Activated naive CD8-positive, alpha-beta T cell treated with anti-CD3 and anti-CD28 coated beads for 36 hours (primary cell): Measurements from ENCODE around the gene PEX10. TPM values are rescaled to one million over a fixed set of nuclear protein-coding genes. Genes with fewer than 3 reads are reported as not detected.
A peak's percentile ranks its signal among the peaks of the same experiment; 100 is the strongest.

Experiments used
- DNase-seq: peaks from one replicate; pipeline ENCODE4 v3.0.0; 2021
- H3K27ac Mint-ChIP-seq: one replicate; pipeline ENCODE4 v1.8.0; 2022; ENCODE audit warnings: mild to moderate bottlenecking, moderate library complexity, mixed read lengths
- H3K27me3 Mint-ChIP-seq: one replicate; pipeline ENCODE4 v1.8.0; 2022; ENCODE audit warnings: mild to moderate bottlenecking, mixed read lengths
- H3K36me3 Mint-ChIP-seq: one replicate; pipeline ENCODE4 v1.8.0; 2021; ENCODE audit warnings: mild to moderate bottlenecking, mixed read lengths
- H3K4me1 Mint-ChIP-seq: one replicate; pipeline ENCODE4 v1.8.0; 2021; ENCODE audit warnings: mixed read lengths
- H3K4me3 Mint-ChIP-seq: one replicate; pipeline ENCODE4 v1.8.0; 2022; ENCODE audit warnings: mild to moderate bottlenecking, moderate library complexity, mixed read lengths
- H3K9me3 Mint-ChIP-seq: one replicate; pipeline ENCODE4 v1.8.0; 2022; ENCODE audit warnings: mixed read lengths
- total RNA-seq, 2 experiments: library from RNA; stranded (reverse); gene quantifications; one replicate each; pipeline ENCODE4 v1.2.3, GENCODE V29; 2021

PEX10 gene
- total RNA-seq, 2 experiments from 2014 or later = 21.5 to 23.7 TPM

DNA sequence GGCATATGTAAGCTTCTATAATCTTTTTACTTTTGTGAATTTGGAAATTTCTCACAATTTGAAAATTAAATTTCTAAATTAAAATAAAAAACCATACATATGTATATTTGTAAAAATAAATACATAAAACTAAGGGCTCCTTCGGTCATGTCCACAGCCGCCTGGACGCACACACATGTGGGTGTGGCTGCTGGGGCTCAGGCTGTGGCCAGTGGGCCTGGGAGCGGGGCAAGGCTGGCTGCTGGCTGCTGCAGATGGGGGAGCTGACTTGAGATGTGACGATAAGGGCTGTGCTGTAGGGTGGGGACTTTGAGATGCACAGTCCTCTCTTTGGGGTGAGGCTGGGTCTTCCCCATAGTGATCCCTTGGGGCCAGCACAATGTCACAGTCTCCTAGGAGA, 15.9 kb downstream of the PEX10 start:
- Mint-ChIP-seq H3K36me3 (peaks cover 28% of the 10 kb centered on the region), H3K4me1 (peaks cover 36% of the 10 kb centered on the region)

DNA sequence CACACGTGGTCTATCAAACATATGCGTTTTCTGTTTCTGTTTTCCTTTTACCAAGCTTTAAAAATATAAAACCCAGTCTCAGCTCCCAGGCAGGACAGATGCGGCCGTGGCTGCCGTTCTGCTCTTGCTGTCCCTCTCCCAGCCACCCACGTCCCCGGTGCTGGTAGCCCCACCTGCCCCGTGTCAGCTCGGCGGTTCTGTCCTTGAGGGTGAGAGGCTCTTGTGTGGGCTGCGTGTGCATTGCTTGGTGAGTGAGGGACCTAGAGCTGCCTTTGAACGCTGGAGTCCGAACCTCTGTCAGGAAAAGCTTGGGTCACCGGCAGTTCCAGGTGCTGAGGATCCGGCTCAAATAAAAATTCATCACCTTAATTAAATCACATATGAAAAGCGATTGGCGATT, 16.3 kb downstream of the PEX10 start:
- Mint-ChIP-seq H3K27ac (no peak overlapping the region), H3K4me3 (no peak overlapping the region), H3K27me3 (no peaks in the 10 kb centered on the region), H3K4me1 (peaks cover 36% of the 10 kb centered on the region), H3K36me3 (peaks cover 28% of the 10 kb centered on the region), H3K9me3 (no peaks in the 10 kb centered on the region)
- no peak for DNase-seq

More for the DNA sequence above, 15.9 kb downstream of the PEX10 start:
- Mint-ChIP-seq H3K4me3 (no peak overlapping the region), H3K27me3 (no peaks in the 10 kb centered on the region), H3K9me3 (no peaks in the 10 kb centered on the region), H3K27ac (no peak overlapping the region)
- DNase-seq = no peak

DNA sequence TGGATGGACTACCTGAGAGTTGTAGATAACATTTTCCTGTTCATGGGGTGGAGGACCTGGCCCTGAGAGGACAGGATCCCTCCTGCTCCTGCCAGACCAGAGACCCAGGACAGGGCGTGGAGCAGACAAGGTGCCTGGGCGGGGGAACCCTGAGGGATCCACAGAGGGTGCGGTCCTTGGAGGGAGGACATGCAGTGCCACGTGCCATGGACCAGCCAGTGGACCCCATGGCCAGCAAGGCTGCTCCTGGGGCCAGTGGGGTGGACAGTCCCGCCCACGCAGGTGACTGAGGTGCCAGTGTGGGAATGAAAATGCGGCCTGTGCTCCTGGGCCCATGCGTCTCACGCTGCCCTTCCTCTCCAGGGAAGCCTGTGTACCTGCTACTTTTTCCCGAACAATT, 17.1 kb downstream of the PEX10 start:
- Mint-ChIP-seq H3K4me1 (peaks cover 38% of the 10 kb centered on the region), H3K4me3 (no peak overlapping the region), H3K9me3 (no peaks in the 10 kb centered on the region), H3K27ac (no peak overlapping the region), H3K27me3 (no peaks in the 10 kb centered on the region), H3K36me3 (peaks cover 22% of the 10 kb centered on the region)
- DNase-seq = no peak

DNA sequence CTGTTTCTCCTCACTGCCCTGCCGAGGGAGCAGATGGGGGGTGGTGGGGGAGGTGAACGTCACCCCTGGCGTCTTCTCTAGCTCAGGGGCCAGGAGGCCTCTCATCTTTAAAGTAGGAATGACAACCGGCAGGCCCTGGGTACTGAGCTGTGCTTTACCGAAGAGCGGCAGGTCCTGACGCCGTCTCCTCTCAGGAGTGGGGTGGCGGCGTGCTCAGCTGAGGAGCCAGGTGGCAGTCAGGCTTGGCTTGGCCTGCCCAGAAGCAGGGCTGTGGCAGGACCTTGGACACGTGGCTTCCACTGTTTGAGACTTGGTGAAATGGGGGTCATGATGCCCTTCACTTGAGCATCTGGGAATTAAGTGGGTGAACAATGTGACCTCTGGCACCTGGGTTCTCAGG, 17.6 kb downstream of the PEX10 start:
- no peak for DNase-seq
- peaks cover 38% of the 10 kb centered on the region for H3K4me1 Mint-ChIP-seq
- H3K4me3 Mint-ChIP-seq = no peak overlapping the region
- H3K9me3 Mint-ChIP-seq = no peaks in the 10 kb centered on the region
- peaks cover 22% of the 10 kb centered on the region for H3K36me3 Mint-ChIP-seq
- H3K27ac Mint-ChIP-seq = no peak overlapping the region
- H3K27me3 Mint-ChIP-seq = no peaks in the 10 kb centered on the region

DNA sequence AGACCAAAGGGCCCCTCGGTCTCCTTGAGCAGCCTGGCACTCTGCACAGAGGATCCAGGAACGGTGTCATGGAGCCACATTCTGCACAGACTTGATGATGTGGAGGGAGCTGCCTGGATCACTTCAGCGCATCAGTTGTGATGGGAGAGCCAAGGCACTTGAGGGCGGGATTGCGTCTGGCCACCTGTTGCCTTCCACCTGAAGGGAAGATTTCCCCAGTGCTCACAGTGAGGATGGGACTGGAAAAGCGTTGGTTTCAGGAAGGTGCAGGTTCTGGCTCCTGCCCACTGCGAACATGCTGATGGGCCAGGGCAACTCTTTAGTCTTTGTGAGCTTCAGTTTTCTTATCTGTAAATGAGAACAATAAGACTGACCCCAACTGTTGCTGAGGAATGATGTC, 18.1 kb downstream of the PEX10 start:
- DNase-seq = no peak
- Mint-ChIP-seq H3K4me3 (no peak overlapping the region), H3K27me3 (no peaks in the 10 kb centered on the region), H3K36me3 (peaks cover 22% of the 10 kb centered on the region), H3K9me3 (no peaks in the 10 kb centered on the region), H3K27ac (peak overlapping the region; percentile 60), H3K4me1 (peaks cover 38% of the 10 kb centered on the region)

DNA sequence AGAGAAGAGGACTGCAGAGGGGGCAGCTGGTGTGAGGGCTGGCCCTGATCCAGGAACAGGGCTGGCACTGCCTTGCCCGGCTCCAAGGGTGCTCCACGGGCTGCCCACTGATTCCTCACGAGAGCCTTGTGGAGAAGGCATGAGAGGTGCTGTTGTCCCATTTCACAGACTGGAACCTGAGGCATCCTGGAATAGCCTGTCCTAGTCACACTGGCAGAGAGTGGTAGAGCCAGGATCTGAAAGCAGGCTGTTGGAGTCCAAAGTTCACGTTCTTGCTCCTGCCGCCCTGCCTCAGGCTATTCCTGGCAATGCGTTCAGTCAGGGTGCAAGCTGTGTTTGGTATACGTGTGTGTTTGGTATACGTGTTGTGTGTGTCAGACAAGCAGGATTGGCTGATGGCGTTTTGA, 18.9 kb downstream of the PEX10 start:
- Mint-ChIP-seq H3K4me1 (peaks cover 38% of the 10 kb centered on the region), H3K36me3 (peaks cover 19% of the 10 kb centered on the region), H3K9me3 (no peaks in the 10 kb centered on the region), H3K27me3 (no peaks in the 10 kb centered on the region), H3K4me3 (peak overlapping the region; percentile 89), H3K27ac (peak overlapping the region; percentile 80)
- DNase-seq = no peak

DNA sequence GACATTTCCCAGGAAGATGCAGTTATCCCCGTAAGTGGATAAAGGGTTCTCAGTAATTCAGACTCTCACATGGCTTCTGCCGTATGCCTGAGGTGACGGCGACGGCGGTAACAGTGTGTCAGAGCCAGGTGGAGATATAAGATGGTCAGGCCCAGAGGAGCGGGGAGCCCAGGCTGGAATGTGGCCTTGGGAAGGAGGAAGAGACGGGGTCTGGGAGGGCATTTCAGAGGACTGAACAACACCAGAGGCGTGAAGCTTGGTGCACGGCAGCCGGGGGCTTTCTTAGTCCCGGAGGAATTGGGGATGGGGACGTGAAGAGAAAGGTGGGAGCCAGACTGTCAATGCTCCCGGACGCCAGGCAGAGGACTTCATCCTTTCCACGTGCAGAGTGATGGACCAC, 19.7 kb downstream of the PEX10 start:
- Mint-ChIP-seq H3K4me1 (peaks cover 38% of the 10 kb centered on the region), H3K9me3 (no peaks in the 10 kb centered on the region), H3K36me3 (peaks cover 19% of the 10 kb centered on the region), H3K27me3 (no peaks in the 10 kb centered on the region), H3K27ac (peak overlapping the region; percentile 80), H3K4me3 (peak overlapping the region; percentile 89)
- DNase-seq = no peak

DNA sequence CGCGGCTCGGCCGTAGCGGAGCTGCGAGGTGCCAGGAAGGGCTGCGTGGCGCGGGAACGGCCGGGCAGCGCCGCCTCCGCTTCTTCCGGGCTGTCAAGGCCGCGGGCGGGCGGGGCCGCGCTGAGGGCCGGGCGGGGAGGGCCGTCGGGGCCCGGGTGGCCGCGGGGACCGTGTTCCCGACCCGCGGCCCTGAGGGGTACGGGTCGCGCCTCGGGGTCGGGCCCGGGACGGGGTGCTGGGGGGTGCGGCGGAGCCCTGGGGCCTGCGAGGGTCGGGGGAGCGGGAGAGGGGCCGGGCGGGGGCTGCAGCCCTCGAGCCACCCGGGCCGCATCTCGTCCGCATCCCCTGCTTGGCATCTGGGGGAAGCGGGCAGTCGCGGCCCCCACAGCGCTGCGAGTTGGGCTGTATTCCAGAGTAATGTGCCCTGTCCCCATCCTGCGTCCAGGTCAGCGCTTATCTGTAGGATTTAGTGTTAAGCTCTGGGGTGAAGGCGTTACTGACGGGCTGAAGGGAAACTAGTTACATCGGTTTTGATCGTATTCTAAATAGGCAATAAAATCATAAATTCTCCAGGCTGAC, 20.3 kb downstream of the PEX10 start:
- H3K27ac Mint-ChIP-seq = peak overlapping the region; percentile 80
- no peak for DNase-seq

DNA sequence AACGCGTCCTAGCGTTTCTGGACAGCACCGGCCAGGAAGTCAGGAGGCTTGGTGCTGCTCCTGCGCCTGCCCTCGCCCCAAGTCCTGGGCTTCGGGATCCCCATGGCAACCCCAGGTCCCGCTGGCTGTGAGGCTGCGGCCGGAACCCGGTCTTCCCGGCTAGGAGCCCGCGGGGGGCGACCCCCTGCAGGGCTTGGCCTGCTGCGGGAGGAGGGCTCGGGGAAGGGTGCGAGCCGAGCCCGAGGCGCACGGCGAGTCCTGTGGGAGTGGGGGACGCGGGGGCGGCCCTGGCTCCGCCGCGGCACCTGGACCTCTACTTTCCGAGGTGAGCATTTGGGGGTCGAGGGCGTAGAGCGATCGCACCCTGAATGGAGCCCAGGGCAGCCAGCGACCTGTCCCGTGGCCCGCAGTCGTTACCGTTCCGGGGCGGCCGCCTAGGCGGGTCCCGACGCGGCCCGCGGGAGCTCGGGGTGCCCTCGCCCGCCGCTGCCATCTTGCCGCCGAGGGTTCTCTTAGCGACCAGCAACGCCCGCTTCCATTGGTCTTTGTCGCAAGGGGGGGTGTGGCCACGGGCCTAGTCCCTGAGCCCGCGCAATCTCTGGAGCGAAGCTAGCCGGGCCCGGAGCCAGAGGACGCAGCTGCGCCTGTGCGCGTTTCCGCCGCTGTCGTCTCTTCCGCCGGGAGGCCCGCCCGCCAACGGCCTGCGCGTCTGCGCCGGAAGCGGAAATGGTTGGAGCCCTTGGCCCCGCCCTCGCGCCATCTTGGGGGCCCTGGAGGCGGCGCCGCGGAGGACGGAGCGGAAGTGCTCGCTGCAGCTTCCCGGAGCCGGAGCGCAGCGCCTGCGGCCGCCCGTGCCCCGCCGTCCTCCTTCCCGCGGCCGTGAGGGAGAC, 21.1 kb downstream of the PEX10 start, which contains the start of the genes MORN1 and RER1:
Gene MORN1, minus strand, starts transcription at position 514 of the 890 bp plus-strand sequence. Its CDS starts 21 bp downstream, at position 493.
Gene RER1, plus strand, starts transcription at position 801 of the 890 bp plus-strand sequence. CDS start 3,950 bp downstream, outside the sequence.
- H3K27me3 Mint-ChIP-seq = no peaks in the 10 kb centered on the region
- no peaks in the 10 kb centered on the region for H3K9me3 Mint-ChIP-seq
- peaks cover 13% of the 10 kb centered on the region for H3K36me3 Mint-ChIP-seq
- peak within 1 kb of the TSS; percentile 80 for H3K27ac Mint-ChIP-seq
- peak; percentile 100 for DNase-seq
- peaks cover 33% of the 10 kb centered on the region for H3K4me1 Mint-ChIP-seq
- H3K4me3 Mint-ChIP-seq = peak within 1 kb of the TSS; percentile 89

More for the DNA sequence above, 20.3 kb downstream of the PEX10 start:
- no peaks in the 10 kb centered on the region for H3K9me3 Mint-ChIP-seq
- H3K4me3 Mint-ChIP-seq = peak overlapping the region; percentile 89
- H3K36me3 Mint-ChIP-seq = peaks cover 17% of the 10 kb centered on the region
- peaks cover 37% of the 10 kb centered on the region for H3K4me1 Mint-ChIP-seq
- no peaks in the 10 kb centered on the region for H3K27me3 Mint-ChIP-seq

DNA sequence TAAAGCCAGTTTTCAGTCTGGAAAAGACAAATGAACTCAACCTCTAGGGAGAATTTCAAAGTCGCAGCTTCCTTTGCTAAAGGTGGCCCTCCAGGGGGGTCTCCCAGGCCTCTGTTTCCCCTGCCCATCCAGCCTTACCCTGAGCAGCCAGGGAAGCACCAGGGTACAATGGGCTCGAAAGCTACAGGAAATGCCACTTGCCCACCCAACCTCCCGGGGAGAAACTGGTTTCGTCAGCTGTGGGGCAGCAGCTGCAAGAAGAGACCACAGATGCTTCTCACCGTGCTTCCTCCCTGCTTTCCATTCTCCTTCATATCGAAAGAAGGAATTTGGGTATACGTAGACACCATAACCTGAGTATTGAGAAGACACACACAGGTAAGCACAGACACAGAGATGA, 22.7 kb downstream of the PEX10 start:
- Mint-ChIP-seq H3K27me3 (no peaks in the 10 kb centered on the region), H3K27ac (no peak overlapping the region), H3K9me3 (no peaks in the 10 kb centered on the region), H3K4me3 (peak overlapping the region; percentile 85), H3K4me1 (peaks cover 25% of the 10 kb centered on the region), H3K36me3 (peaks cover 13% of the 10 kb centered on the region)
- DNase-seq = no peak

DNA sequence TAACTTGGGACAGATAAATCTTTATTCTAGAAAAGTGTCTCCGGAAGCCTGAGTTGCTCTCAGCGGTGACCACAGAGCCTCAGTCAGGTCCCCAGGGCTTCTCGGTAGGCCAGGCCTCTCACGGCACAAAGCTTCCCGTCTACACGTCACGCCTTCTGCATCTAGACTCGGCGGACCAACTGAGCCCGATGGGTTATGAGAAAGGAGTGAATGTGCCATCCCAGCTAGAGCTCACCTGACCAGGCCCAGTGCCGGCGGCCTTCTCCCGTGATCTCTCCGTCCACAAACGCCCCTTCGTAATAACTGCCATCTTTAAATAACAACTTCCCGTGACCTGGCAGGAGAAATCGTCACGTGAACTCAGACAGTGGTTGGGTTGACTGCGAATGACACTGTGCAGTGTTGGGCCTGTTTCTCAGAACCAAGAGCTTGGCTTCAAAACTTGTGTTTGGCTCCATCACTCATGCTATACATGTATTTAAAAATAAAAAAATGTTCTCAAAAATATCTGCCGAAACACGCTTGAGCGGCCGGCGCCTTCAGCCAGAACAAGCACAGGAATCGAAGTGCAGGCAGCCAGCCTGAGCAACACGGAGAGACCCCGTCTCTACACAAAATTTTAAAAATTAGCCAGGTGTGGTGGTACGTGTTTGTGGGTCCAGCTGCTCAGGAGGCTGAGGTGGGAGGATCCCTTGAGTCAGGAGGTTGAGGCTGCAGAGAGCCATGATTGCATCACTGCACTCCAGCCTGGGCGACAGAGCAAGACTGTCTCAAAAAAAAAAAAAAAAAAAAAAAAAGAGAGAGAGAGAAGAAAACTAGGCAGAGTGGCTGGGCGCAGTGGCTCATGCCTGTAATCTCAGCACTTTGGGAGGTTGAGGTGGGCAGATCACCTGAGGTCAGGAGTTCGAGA, 24.1 kb downstream of the PEX10 start:
- no peak overlapping the region for H3K4me3 Mint-ChIP-seq

DNA sequence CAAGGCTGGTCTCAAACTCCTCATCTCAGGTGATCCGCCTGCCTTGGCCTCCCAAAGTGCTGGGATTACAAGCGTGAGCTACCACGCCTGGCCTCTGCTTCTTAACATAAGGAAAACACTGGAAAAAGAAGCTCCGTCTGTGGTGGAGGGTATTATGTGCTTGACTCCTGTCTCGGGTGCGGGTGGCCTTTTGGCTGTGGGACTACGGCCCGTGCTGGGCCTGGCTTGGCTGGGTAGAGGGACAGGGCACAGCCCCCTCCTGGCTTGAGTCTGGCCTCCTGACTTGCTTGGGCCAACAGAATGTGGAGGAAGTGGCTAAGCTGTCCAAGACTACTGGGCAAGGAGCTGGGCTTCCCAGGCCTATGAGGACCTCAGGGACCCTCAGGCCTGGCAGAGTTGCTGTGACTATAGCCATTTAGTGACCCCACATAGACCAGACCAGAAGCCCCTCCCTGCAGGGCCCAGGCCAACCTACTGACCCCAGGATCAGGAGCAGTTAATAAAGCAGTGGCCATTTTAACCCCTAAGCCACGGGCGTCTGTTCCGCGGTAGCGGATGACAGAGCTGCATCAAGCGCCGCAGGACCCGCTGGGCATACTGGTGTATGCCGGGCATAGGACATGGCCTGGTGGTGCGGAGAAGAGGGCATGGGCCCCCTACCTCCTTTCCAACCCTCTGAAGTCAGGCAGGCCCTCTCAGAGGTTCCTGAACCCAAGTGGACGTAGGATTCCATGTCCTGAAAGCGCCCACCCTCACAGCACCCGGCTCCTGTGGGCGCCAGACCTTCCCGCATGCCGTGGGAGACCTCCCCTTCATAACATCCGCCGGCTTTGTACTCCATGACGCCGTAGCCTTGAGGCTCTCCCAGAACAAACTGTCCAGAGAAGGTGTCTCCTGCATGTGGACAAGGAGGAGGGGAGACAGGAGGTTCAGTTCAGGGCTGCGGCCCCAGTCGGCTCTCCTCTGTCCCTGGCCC, 25.4 kb downstream of the PEX10 start:
- no peaks in the 10 kb centered on the region for H3K36me3 Mint-ChIP-seq
- H3K4me1 Mint-ChIP-seq = peaks cover 2% of the 10 kb centered on the region
- no peaks in the 10 kb centered on the region for H3K9me3 Mint-ChIP-seq
- no peaks in the 10 kb centered on the region for H3K27me3 Mint-ChIP-seq
- DNase-seq = no peak
- H3K4me3 Mint-ChIP-seq = no peak overlapping the region
- no peak overlapping the region for H3K27ac Mint-ChIP-seq

More for the DNA sequence above, 24.1 kb downstream of the PEX10 start:
- H3K27me3 Mint-ChIP-seq = no peaks in the 10 kb centered on the region
- H3K9me3 Mint-ChIP-seq = no peaks in the 10 kb centered on the region
- no peak for DNase-seq
- H3K27ac Mint-ChIP-seq = no peak overlapping the region
- H3K4me1 Mint-ChIP-seq = peaks cover 11% of the 10 kb centered on the region
- H3K36me3 Mint-ChIP-seq = peaks cover 10% of the 10 kb centered on the region

DNA sequence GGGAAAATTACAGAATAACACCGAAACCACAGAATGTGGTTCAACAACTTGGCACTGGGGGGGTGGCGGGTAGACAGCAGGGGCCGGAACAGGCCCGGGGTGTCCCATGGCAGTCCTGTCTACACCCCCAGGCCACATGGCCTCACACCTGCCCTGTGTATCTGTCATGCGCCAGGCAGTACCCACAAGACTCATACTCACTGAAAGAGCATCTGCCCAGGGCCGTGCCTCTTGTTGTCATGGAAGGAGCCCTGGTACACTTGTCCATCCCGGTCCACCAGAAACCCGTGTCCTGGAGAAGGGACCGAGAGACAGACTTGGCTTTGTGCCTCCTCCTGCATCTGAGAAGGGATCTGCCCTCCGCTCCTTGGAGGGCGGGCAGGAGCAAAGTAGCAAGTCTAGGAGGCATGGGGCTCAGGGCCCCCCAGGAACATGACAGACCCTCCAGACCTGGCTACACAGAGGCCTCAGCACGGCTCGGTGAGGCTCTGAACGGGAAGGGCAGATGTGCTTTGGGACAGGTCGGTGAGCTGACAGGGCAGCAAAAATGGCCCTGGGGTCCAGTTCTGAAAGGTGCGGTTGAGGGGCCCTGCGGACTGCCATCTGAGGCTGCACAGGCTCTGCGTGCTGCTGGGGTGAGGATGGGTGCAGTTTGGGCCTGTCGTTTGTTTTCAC, 26.6 kb downstream of the PEX10 start:
- no peak overlapping the region for H3K4me3 Mint-ChIP-seq
- DNase-seq = no peak
- H3K36me3 Mint-ChIP-seq = no peaks in the 10 kb centered on the region
- H3K27ac Mint-ChIP-seq = no peak overlapping the region
- peaks cover 2% of the 10 kb centered on the region for H3K4me1 Mint-ChIP-seq
- no peaks in the 10 kb centered on the region for H3K27me3 Mint-ChIP-seq
- H3K9me3 Mint-ChIP-seq = no peaks in the 10 kb centered on the region
